ENCODE measurements around the gene FLNB.

Gene FLNB, protein sequence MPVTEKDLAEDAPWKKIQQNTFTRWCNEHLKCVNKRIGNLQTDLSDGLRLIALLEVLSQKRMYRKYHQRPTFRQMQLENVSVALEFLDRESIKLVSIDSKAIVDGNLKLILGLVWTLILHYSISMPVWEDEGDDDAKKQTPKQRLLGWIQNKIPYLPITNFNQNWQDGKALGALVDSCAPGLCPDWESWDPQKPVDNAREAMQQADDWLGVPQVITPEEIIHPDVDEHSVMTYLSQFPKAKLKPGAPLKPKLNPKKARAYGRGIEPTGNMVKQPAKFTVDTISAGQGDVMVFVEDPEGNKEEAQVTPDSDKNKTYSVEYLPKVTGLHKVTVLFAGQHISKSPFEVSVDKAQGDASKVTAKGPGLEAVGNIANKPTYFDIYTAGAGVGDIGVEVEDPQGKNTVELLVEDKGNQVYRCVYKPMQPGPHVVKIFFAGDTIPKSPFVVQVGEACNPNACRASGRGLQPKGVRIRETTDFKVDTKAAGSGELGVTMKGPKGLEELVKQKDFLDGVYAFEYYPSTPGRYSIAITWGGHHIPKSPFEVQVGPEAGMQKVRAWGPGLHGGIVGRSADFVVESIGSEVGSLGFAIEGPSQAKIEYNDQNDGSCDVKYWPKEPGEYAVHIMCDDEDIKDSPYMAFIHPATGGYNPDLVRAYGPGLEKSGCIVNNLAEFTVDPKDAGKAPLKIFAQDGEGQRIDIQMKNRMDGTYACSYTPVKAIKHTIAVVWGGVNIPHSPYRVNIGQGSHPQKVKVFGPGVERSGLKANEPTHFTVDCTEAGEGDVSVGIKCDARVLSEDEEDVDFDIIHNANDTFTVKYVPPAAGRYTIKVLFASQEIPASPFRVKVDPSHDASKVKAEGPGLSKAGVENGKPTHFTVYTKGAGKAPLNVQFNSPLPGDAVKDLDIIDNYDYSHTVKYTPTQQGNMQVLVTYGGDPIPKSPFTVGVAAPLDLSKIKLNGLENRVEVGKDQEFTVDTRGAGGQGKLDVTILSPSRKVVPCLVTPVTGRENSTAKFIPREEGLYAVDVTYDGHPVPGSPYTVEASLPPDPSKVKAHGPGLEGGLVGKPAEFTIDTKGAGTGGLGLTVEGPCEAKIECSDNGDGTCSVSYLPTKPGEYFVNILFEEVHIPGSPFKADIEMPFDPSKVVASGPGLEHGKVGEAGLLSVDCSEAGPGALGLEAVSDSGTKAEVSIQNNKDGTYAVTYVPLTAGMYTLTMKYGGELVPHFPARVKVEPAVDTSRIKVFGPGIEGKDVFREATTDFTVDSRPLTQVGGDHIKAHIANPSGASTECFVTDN (N-terminal part only)

DNA sequence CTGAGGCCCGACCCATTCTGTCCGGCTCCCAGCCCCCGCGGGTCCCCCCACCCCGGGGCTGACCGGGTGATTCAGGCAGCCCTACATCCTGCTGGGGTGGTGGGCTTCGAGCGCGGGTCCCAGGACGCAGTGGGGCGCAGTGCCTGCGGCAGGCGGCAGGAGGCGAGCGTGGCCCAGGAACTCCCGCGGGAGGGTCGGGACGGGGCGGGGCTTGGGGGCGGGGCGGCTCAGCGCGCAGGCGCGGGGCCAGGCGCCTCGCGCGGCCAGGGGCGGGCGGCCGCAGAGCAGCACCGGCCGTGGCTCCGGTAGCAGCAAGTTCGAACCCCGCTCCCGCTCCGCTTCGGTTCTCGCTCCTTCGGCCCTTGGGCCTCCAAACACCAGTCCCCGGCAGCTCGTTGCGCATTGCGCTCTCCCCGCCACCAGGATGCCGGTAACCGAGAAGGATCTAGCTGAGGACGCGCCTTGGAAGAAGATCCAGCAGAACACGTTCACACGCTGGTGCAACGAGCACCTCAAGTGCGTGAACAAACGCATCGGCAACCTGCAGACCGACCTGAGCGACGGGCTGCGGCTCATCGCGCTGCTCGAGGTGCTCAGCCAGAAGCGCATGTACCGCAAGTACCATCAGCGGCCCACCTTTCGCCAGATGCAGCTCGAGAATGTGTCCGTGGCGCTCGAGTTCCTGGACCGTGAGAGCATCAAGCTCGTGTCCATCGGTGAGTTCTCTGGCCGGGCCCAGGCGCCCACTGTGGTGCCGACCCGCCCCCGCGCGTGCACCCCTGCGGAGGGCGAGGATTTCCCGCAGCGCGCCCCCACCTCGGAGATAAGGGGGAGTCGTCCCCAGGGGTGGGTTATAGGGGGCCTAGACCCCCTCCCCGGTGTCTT is at the start of gene FLNB:
TSS of gene FLNB (plus strand) at position 282 of the 885 bp plus-strand sequence. CDS start at position 425, 143 bp downstream.
- no peak for DNase-seq

DNA sequence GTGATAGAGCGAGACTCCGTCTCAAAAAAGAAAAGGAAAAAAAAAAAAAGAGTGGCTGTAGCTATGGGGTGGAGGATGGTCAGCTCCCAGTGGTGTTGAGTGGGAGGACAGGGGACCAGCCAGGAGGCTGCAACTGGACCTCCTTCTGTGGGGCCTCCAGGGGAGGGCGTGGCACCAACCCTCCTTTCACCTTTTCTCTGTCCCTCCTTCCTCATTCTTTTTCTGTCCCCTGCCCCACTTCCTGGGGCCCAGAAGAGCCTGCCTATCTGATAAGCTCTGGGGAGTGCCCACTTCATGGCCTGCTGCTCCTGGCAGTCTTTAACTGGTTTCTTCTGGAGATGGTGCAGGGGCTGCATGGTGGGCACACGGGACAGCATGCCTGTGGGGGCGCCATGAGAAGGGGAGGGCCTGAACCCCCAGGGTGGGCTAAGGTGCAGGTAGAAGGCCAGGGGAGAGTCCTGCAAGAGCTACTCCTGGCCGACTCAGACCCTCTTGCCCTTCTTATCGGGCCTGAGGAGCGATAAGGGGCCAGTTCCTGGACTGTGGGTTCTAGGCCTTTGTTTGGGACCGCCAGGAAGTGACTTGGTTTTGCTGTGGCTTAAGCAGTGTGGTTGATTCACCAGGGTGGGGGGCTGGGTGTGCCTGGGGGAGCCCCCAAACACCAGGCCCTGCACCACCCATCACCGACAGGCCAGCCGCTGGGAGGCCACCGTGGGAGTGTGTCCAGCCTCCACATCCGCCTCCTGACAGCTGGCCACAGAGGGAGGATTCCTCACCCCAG is 49.4 kb upstream of the FLNB start:
- no peak for DNase-seq

DNA sequence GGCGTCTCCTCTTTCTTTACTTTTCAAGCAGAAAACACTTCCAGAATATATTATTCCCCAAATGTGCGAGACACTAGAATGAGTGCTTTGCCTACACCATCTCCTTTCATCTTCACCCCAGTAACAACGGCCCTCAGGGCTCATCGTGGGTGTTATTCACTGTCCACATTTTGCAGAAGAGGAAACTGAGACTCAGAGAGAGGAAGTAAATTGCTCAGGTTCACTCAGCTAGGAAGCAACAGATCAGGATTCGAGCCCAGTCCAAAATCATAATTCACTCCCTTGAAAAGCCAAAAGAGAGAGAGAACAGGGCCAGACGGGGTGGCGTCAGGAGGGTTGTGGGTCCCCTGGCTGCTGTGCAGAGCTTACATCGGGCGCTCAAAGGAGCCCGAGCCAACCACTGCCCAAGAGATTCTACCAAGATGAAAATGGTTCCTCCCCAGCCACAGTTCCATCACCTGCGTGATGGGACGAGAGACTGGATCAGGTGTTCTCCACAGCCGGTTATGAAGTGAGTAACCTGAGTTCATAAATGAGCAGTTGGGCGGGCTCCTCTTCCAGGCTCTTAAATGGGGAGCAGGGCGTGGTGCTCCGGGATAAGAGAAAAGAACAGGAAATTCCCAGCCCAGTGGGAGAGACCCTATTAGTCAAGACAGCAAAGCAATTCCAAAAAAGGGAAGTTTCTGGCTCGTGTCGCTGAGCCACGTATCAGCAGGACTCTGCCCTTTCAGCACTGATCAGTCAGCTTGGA is 48.6 kb upstream of the FLNB start:
- no peak for DNase-seq

DNA sequence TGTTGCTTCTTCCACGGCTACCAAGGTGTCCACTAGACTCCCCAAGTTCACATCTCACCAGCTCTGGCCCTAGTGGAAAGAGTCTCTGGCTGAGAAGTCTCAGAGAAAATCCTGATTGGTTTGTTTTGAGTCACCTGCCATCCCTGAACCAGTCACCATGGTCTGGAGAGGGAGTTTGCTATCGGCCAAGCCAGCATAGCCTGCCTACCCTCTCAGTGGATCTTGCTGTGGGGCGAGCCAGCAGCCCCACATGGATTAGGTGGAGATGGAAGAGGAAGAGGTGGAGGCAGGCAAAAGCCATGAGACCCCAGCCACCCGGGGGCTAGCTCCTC is 48.1 kb upstream of the FLNB start:
- DNase-seq: no peak

DNA sequence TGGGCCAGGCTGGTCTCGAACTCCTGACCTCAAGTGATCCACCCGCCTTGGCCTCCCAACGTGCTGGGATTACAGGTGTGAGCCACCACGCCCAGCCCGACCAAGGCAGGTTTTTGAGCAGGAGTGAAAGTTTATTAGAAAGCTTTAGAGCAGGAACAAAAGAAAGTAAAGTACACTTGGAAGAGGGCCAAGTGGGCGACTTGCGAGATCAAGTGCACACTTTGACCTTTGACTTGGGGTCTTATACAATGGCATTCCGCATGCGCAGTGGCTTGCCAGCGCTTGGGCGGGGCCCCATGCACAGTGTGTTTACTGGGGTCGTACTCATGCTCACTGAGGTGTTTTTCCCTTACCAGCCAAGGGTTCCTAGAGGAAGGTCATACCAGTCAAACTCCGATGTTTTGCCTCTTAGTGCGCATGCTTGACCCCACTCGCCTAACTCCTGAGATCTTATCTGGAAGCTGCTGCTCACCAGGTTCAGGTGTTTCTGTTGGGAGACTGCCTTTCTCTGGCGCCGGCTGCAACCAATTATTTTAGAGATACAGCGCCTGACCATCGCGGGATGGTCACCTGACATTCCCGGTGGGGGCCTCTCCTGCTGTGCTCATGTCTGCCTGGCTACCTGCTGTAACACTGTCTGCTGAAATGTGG is 46.9 kb upstream of the FLNB start:
- no peak for DNase-seq

DNA sequence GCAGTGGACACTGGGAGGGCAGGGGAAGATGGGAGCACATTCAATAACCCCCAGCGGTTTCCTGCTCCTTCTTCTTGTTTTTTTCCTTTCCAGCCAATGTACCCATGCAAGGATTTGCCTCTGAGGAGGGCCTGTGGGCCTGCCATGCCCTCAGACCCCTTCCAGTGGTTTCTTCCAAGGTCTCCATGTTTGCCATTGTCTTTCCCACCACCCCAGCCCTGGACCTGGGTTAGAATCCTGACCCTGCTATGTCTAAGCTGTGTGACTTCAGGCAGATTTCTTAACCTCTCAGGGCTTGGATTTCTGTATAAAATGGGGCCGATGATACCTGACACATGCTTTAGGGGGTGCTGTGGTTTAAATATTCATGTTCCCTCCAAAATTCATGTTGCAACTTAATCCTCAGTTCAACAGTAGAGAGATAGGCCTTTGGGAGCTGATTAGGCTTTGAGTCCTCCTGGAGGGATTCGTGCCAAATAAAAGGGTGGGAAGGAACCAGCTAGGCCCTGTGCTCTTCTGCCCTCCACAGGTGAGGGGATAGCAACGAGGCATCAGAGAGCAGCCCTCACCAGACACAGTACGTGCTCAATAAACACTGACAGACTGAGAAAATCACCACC is 46.3 kb upstream of the FLNB start:
- no peak for DNase-seq

DNA sequence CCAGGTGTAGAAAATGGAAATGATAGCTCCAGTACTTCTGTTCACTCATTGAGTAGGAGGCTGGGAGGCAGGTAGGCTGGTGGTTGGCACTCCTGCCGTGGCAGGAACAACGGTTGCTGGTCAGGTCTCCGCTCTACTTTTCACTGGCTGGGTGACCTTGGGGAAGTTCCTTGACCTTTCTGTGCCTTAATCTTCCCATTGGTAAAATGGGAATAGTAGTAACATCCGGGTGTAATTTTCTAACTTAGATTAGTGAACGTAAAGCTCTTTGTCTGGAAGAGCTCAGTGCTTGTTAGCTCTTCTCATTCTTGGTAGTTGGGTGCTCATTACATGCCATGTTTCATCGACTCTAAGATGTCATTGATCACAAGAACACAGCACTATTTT is 45.8 kb upstream of the FLNB start:
- no peak for DNase-seq

DNA sequence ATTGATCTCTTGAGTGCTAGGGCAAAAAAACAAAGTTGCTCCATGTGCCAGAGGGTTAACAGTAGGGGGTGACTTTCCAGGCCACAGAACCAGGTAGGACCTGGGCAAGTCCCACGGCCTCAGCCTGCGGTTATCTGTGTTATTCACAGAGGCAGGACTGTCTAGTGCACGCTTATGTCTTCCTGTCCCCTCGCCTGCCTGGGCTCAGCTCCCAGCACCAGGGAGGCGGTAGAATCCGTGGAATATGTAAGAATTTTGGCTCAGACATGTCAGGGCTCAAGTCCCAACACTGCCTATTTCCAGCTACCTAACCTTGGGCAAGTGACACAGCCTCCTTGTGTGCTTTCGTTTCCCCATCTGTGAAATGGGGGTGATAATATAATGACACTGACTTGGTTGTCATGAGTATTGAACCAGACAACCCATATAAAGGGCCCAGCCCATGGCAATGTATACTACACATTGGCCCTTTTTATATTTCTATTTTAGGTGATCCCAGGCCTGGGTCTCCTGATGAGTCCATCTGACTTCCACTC is 44.3 kb upstream of the FLNB start:
- DNase-seq: no peak

DNA sequence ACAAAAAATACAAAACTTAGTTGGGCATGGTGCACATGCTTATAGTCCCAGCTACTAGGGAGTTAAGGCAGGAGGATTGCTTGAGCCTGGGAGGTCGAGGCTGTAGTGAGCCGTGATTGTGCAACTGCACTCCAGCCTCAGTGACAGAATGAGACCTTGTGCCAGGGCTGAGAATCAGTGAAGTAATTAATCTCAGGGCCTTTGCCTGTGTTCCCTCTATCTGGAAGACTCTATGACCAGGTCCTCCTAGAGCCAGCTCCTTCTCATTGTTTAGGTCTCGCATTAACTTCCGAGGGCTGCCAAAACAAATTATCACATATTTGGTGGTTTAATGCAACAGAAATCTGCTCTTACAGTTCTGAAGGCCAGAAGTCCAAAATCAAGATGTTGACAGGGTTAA is 41.4 kb upstream of the FLNB start:
- no peak for DNase-seq

DNA sequence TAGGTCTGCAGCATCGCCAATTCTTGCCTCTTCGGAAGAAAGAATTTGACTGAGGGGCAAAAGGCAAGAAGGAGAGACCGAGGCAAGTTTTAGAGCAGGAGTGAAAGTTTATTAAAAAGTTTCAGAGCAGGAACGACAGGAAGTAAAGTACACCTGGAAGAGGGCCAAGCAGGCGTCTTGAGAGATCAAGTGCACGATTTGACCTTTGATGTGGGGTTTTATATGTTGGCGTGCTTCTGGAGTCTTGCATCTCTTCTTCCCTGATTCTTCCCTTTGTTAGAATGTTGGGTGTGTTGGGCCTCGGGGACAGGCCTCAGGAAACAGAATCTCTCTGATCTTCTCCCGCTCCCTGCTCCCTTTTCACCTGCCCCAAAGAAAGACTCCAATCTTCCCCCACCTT is 40.6 kb upstream of the FLNB start:
- DNase-seq: no peak

DNA sequence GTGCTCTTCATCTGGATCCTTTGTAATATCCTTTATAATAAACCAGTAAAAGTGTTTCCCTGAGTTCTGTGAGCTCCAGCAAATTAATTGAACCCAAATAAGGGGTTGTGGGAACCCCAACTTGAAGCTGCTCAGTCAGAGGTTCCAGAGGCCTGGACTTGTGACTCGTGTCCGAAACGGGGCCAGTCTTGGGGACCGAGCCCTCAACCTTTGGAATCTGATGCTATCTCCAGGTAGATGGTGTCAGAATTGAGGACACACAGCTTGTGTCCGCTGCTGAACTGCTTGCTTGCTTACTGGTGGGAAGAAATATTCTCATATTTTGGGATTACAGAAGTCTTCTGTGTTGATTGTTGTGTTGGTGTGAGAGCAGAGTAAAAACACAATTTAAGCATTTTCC is 39.7 kb upstream of the FLNB start:
- no peak for DNase-seq

DNA sequence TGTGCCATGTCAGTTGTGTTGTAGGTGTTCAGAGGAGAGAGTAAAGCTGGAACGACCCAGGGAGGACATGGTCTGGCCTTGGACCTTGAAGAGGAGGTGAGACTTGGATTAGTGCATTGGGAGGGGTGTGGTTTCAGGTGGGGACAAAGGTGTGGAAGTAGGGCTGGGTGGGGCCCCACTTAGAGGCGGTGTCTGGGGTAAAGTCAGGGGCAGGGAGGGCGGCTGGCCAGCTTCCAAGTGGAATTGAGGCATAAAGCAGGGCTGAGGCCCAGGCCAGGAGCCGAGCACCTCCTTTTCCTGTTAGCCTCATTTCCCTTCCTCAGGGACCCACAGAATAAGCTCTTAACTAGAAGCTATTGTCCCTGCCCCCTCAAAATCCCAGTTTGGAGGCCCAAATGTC is 36.2 kb upstream of the FLNB start:
- DNase-seq: no peak

DNA sequence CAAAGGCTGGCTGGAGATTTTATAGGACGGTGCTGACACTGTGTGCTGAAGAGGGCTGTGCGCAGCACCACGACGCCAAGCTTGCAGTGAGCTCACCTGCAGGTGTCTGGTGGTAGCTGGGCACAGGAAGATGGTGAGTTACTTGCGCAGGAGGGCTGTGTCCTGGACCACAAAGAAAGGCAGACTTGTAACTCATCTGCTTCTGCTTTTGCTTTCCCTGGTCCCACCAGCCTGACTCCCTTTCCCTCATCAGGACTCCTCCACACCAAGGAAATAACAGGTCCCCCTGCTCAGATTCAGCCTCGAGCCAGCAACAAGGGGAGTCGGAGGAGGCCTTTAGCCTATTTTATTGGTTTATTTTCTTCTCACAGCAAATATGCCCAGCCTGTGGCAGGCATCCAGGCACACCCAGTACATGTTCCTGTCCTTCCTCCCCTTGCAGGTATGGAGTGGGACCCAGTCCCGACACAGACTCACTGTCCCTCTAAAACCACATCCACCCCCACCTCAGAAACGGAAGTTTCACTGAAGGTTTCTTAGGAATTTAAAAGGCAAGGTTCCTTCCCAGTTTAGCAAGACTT is 35.6 kb upstream of the FLNB start:
- DNase-seq: no peak

DNA sequence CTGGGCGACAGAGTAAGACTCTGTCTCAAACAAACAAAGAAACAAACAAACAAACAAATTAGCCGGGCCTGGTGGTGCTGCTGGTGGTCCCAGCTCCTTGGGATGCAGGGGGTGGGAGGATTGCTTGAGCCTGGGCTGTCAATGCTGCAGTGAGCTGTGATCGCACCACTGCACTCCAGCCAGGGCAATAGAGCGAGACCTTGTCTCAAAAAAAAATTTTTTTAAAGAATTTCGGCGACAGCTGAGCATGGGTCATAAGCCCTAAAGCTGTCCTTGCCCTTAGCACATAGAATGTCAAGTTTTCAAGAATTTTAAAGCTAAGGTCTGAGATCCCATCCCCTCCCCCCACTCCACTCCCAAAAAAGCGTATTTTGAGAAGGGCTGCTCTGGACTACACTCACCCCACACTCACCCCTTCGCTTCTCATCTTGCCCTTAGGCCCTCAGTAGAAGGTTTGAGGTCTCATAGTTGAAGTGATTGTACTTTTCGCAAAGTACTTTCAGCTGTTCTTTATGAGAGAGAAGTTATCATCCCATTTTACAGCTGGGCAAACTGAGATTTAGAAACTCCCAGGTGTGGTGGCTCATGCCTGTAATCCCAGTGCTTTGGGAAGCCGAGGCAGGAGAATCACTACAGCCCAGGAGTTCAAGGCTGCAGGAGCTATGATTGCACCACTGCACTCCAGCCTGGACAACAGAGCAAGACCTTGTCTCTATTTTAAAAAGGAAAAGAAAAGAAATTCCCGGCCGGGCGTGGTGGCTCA is 34.3 kb upstream of the FLNB start:
- DNase-seq: no peak

DNA sequence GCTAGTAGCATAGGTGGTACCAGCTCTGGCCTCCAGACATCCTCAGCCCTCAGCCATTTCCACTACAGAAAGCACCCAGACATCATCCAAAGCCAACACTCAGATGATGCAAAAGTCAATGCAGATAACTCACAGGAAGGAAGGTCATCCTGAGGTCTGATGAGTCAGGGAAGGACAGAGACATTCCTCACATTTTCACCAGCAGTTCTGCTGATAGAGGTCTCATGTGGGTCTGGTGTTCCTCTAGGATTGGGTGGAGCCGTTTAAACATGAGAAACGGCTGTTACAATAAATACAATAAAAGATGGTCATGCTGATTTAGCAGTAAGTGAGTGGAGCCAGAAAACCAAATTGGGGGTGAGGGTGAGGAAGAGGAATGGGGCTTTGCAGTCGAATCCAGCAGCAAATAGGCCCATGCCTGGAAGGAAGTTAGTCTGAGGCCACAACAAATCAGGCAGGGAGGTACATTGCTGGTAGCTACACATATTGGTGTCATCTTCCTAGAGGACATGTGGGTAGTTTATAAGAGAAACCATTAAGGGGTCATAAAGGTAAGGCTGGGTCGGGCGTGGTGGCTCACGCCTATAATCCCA is 33.3 kb upstream of the FLNB start:
- DNase-seq: no peak

DNA sequence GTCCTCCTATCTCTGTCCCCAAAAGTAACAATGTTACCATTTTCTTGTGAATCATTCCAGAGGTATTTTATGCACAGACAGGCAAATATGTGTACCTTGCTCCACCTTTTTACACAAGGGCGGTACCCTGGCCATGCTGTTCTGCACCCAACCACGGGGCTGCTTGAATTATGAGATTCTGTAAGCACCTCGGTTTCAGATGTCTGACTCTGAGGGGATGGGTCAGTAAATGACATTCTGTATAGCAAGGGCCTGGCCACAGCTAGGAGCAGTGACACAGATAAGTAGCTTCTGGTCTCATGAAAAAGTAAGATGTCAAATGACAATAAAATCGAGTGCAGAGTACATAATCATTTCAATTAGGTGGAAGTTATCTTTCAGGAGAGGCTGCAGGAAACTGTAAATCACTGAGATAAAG is 30.4 kb upstream of the FLNB start:
- DNase-seq: no peak

DNA sequence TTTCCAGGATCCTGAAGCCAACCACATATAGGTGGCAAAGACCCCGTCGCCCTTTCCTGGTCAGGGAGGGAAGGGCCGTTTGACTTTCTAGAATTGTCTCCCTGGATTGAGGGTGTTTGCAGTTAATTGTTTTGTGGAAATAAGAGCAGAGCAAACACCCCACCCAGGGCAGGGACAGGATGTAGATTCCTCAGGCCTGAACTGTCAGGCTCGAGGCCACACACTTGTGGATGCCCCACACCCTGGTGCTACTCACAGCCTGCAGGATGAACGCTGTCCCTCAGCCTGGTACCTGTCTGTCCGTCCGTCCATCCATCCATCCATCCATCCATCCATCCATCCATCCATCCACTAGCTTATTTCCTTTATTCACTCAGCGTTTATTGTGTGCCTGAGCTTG is 29.9 kb upstream of the FLNB start:
- no peak for DNase-seq

DNA sequence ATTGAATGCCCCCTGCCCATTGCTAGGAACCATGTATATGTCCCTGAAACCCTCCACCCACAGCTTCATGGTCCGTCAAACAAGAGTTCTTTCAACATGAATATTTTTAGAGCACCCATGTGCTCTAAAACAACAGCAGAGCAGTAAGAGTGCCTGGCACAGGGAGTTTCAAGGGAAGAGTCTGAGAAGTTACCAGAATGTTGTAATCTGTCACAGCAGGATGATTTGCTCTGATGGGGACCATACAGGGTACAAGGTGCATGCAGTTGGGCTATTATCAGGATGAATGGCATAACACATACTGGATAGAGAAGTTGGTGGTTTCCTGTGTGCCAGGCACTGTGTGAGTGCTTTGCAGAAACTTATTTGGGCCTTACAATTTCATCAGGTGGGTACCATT is 27.8 kb upstream of the FLNB start:
- DNase-seq: peak; percentile 37
